Measurements from ENCODE around the gene RFC5. TPM values are rescaled to one million over a fixed set of nuclear protein-coding genes. Genes with fewer than 3 reads are reported as not detected.

RFC5 gene
- total RNA-seq, 2 donors from 2014 or later = 5.4 to 6.9 TPM

GRCh38 chr12:118035190-118036041 lies 18.9 kb downstream of the RFC5 start:
- ATAC-seq (ENCODE audit: insufficient number of reproducible peaks, low FRiP score, low read depth) = no peak

GRCh38 chr12:118036672-118037411 lies 20.3 kb downstream of the RFC5 start:
- H3K4me1 ChIP-seq (ENCODE audit: control insufficient read depth in 1 of 2, low read depth in 2 of 2) = no peaks in the 10 kb centered on the region
- no peak overlapping the region for H3K27ac ChIP-seq
- no peak for TF ChIP-seq CTCF (IDR thresholded peaks at IDR 0.05)
- H3K36me3 ChIP-seq = peaks cover 67% of the 10 kb centered on the region
- H3K4me3 ChIP-seq = no peak overlapping the region
- no peak for DNase-seq (ENCODE audit: low spot score)
- H3K9me3 ChIP-seq = no peaks in the 10 kb centered on the region
- ATAC-seq (ENCODE audit: insufficient number of reproducible peaks, low FRiP score, low read depth) = no peak
- no peaks in the 10 kb centered on the region for H3K27me3 ChIP-seq (replicated peaks; ENCODE audit: insufficient read depth)

More at GRCh38 chr12:118035190-118036041, 18.9 kb downstream of the RFC5 start:
- DNase-seq (ENCODE audit: low spot score) = no peak
- peaks cover 71% of the 10 kb centered on the region for H3K36me3 ChIP-seq
- no peak for TF ChIP-seq CTCF (IDR thresholded peaks at IDR 0.05)
- no peaks in the 10 kb centered on the region for H3K9me3 ChIP-seq
- H3K4me3 ChIP-seq = no peak overlapping the region
- no peaks in the 10 kb centered on the region for H3K27me3 ChIP-seq (replicated peaks; ENCODE audit: insufficient read depth)
- H3K27ac ChIP-seq = no peak overlapping the region
- H3K4me1 ChIP-seq (ENCODE audit: control insufficient read depth in 1 of 2, low read depth in 2 of 2) = no peaks in the 10 kb centered on the region

- no peak for ATAC-seq (ENCODE audit: insufficient number of reproducible peaks, low FRiP score, low read depth)
- Histone ChIP-seq H3K4me1 (ENCODE audit: control insufficient read depth in 1 of 2, low read depth in 2 of 2) (no peaks in the 10 kb centered on the region), H3K9me3 (no peaks in the 10 kb centered on the region), H3K36me3 (peaks cover 78% of the 10 kb centered on the region), H3K27ac (no peak overlapping the region), H3K27me3 (replicated peaks; ENCODE audit: insufficient read depth) (no peaks in the 10 kb centered on the region), H3K4me3 (no peak overlapping the region)
- DNase-seq (ENCODE audit: low spot score) = no peak
- no peak for TF ChIP-seq CTCF (IDR thresholded peaks at IDR 0.05)
Measured at GRCh38 chr12:118038137-118038536, 21.6 kb downstream of the RFC5 start.

- ATAC-seq (ENCODE audit: insufficient number of reproducible peaks, low FRiP score, low read depth) = no peak
- no peak overlapping the region for H3K27ac ChIP-seq
- H3K9me3 ChIP-seq = no peaks in the 10 kb centered on the region
- no peak for DNase-seq (ENCODE audit: low spot score)
- H3K4me1 ChIP-seq (ENCODE audit: control insufficient read depth in 1 of 2, low read depth in 2 of 2) = no peaks in the 10 kb centered on the region
- peaks cover 52% of the 10 kb centered on the region for H3K36me3 ChIP-seq
- no peak overlapping the region for H3K4me3 ChIP-seq
- no peak for TF ChIP-seq CTCF (IDR thresholded peaks at IDR 0.05)
- no peaks in the 10 kb centered on the region for H3K27me3 ChIP-seq (replicated peaks; ENCODE audit: insufficient read depth)
Measured at GRCh38 chr12:118042091-118042490, 25.6 kb downstream of the RFC5 start.

- peaks cover 38% of the 10 kb centered on the region for H3K36me3 ChIP-seq
- no peaks in the 10 kb centered on the region for H3K9me3 ChIP-seq
- no peak for TF ChIP-seq CTCF (IDR thresholded peaks at IDR 0.05)
- no peak overlapping the region for H3K27ac ChIP-seq
- no peak overlapping the region for H3K4me3 ChIP-seq
- H3K4me1 ChIP-seq (ENCODE audit: control insufficient read depth in 1 of 2, low read depth in 2 of 2) = no peaks in the 10 kb centered on the region
- no peak for ATAC-seq (ENCODE audit: insufficient number of reproducible peaks, low FRiP score, low read depth)
- H3K27me3 ChIP-seq (replicated peaks; ENCODE audit: insufficient read depth) = no peaks in the 10 kb centered on the region
- no peak for DNase-seq (ENCODE audit: low spot score)
Measured at GRCh38 chr12:118044075-118044474, 27.6 kb downstream of the RFC5 start.

Data from thoracic aorta (tissue), 2 donors.